HL-60 (cell line): ENCODE data around the gene FCHSD2.

Experiments
- DNase-seq, 2 experiments: peaks; one replicate each; pipeline ENCODE4 v3.0.0-alpha.2; 2010 to 2020; ENCODE audit warnings: low read depth in 1 of 2, low spot score in 1 of 2
- H3K27ac ChIP-seq: fragments of 250-450 bp; sonication (Bioruptor Pico); replicated peaks from 2 replicates; pipeline ENCODE4 v1.5.1; 2020; ENCODE audit warnings: mild to moderate bottlenecking, moderate library complexity
- H3K27me3 ChIP-seq: fragments of 250-450 bp; sonication (Bioruptor Pico); 2 replicates; pipeline ENCODE4 v1.5.1; 2021; ENCODE audit warnings: mild to moderate bottlenecking, moderate library complexity; ENCODE audit not compliant: insufficient read depth, poor library complexity, severe bottlenecking
- H3K4me3 ChIP-seq: replicated peaks from 2 replicates; pipeline ENCODE4 v1.5.1; 2011; ENCODE audit warnings: mild to moderate bottlenecking, control low read depth, low read length; ENCODE audit not compliant: insufficient read depth
- CTCF ChIP-seq: IDR thresholded peaks from one replicate; pipeline ENCODE4 v1.5.1; 2011; ENCODE audit warnings: low read length, control low read depth, inconsistent platforms; ENCODE audit not compliant: insufficient read depth
- GABPA ChIP-seq: IDR thresholded peaks from 2 replicates; pipeline ENCODE4 v1.6.1; 2012; ENCODE audit warnings: low read depth
- POLR2AphosphoS5 ChIP-seq: IDR thresholded peaks from 2 replicates; pipeline ENCODE4 v1.6.1; 2012; ENCODE audit warnings: low read depth
- SPI1 ChIP-seq: IDR thresholded peaks from 2 replicates; pipeline ENCODE4 v1.6.1; 2012; ENCODE audit warnings: low read depth, mild to moderate bottlenecking, borderline replicate concordance
- TF ChIP-seq, protein P1 (sequence below): IDR thresholded peaks from 2 replicates; pipeline ENCODE4 v1.6.1; 2012; ENCODE audit warnings: low read depth; ENCODE audit not compliant: insufficient replicate concordance

Gene FCHSD2

GRCh38 chr11:73154178-73154577, 12.1 kb upstream of the FCHSD2 start:
- Histone ChIP-seq H3K4me3 (no peak overlapping the region), H3K27me3 (no peaks in the 10 kb centered on the region), H3K27ac (peak overlapping the region; percentile 91)
- peak; percentile 85 to 94 for DNase-seq
- peak; percentile 97 for TF ChIP-seq POLR2AphosphoS5
- no peak for TF ChIP-seq CTCF
- peak; percentile 57 for TF ChIP-seq GABPA
- TF ChIP-seq SPI1: peak; percentile 91
- TF ChIP-seq, protein P1, sequence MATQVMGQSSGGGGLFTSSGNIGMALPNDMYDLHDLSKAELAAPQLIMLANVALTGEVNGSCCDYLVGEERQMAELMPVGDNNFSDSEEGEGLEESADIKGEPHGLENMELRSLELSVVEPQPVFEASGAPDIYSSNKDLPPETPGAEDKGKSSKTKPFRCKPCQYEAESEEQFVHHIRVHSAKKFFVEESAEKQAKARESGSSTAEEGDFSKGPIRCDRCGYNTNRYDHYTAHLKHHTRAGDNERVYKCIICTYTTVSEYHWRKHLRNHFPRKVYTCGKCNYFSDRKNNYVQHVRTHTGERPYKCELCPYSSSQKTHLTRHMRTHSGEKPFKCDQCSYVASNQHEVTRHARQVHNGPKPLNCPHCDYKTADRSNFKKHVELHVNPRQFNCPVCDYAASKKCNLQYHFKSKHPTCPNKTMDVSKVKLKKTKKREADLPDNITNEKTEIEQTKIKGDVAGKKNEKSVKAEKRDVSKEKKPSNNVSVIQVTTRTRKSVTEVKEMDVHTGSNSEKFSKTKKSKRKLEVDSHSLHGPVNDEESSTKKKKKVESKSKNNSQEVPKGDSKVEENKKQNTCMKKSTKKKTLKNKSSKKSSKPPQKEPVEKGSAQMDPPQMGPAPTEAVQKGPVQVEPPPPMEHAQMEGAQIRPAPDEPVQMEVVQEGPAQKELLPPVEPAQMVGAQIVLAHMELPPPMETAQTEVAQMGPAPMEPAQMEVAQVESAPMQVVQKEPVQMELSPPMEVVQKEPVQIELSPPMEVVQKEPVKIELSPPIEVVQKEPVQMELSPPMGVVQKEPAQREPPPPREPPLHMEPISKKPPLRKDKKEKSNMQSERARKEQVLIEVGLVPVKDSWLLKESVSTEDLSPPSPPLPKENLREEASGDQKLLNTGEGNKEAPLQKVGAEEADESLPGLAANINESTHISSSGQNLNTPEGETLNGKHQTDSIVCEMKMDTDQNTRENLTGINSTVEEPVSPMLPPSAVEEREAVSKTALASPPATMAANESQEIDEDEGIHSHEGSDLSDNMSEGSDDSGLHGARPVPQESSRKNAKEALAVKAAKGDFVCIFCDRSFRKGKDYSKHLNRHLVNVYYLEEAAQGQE: peak; percentile 56

- no peaks in the 10 kb centered on the region for H3K27me3 ChIP-seq
- no peak for DNase-seq
- H3K4me3 ChIP-seq: no peak overlapping the region
- H3K27ac ChIP-seq: peak overlapping the region; percentile 91
- TF ChIP-seq SPI1: peak; percentile 29; the same call in 1 of the 2 replicates
- no peak for TF ChIP-seq CTCF
- TF ChIP-seq GABPA: no peak
- TF ChIP-seq POLR2AphosphoS5: no peak
- TF ChIP-seq, protein P1: no peak
These were observed 10.9 kb upstream of the FCHSD2 start for GRCh38 chr11:73152861-73153483.

DNA sequence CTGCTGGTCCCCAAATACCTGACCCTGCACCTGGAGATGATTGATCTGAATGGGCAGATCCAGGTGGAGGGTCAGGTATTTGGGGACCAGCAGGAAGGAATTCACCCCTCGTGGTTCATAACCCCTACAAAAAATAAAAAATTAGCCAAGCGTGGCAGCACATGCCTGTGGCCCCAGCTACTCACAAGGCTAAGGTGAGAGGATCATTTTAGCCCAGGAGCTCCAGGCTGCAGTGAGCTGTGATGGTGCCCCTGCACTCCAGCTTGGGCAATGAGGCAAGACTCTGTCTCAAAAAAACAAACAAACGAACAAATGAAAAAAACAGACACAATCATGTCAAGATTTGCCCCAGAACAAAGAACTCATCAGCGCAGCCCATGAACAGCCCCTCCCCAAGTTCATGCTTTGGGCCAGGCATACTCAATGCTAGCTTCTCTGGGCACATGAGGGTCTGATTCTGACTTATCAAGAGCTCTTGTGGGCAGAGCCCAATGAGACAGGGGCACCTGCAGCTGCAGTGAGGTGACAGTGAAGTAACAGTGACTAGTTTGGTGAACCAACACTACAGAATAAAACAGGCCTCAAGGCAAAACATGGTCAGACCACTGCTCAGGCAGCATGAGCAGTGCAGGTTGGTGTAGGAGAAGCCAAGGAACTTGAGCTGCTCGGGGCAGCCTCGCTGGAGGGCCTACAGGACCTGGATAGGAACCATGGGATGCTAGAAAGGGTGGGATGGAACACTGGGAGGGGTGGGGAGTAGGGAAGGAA, 10.2 kb upstream of the FCHSD2 start:
- H3K27ac ChIP-seq: peak overlapping the region; percentile 91
- H3K4me3 ChIP-seq: no peak overlapping the region
- H3K27me3 ChIP-seq: no peaks in the 10 kb centered on the region
- no peak for TF ChIP-seq CTCF
- no peak for TF ChIP-seq POLR2AphosphoS5
- TF ChIP-seq SPI1: no peak
- no peak for TF ChIP-seq GABPA
- TF ChIP-seq, protein P1: no peak
- no peak for DNase-seq
